Thoracic aorta endothelial cell (primary cell): ENCODE data around the gene LSR. TPM values are rescaled to one million over a fixed set of nuclear protein-coding genes. Genes with fewer than 3 reads are reported as not detected.

Source experiments
- total RNA-seq: library from RNA; depleted of rRNA; stranded (reverse); fragments of >200 nt; gene quantifications from 2 replicates; pipeline ENCODE4 v1.2.3, GENCODE V29; 2012

LSR gene, protein sequence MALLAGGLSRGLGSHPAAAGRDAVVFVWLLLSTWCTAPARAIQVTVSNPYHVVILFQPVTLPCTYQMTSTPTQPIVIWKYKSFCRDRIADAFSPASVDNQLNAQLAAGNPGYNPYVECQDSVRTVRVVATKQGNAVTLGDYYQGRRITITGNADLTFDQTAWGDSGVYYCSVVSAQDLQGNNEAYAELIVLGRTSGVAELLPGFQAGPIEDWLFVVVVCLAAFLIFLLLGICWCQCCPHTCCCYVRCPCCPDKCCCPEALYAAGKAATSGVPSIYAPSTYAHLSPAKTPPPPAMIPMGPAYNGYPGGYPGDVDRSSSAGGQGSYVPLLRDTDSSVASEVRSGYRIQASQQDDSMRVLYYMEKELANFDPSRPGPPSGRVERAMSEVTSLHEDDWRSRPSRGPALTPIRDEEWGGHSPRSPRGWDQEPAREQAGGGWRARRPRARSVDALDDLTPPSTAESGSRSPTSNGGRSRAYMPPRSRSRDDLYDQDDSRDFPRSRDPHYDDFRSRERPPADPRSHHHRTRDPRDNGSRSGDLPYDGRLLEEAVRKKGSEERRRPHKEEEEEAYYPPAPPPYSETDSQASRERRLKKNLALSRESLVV
- total RNA-seq = 0.27 and 0.36 TPM in 2 replicates

DNA sequence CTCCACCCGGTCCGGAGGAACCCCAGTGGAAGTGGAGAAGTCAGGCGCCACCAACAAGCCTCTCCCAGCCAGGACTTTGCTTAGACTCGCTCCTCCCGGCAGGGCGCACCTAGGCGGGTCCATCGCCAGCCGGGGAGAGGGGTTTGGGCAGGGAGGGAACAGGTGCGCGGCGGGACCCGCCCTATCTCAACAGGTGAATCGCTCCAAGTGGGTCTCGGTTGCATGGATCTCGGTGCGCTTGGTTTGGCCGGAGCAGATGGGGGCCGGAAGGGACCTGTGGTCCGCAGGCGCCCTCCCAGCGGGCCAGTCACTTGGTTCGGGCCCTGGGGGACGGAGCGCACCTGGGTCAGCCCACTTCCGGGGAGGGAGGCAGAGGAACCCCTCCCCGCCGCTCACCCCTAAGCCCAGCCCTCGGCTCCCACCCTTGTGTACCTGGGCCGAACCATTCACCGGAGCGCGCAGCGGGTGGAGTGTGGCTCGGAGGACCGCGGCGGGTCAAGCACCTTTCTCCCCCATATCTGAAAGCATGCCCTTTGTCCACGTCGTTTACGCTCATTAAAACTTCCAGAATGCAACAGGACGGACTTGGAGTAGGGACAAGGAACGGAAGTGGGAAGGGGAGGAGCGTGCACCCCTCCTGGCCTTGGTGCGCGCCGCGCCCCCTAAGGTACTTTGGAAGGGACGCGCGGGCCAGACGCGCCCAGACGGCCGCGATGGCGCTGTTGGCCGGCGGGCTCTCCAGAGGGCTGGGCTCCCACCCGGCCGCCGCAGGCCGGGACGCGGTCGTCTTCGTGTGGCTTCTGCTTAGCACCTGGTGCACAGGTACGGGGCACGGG lies at the start of gene LSR:
Gene LSR (plus strand): TSS at position 693 of the 836 bp plus-strand sequence. CDS start 21 bp downstream, at position 714.

DNA sequence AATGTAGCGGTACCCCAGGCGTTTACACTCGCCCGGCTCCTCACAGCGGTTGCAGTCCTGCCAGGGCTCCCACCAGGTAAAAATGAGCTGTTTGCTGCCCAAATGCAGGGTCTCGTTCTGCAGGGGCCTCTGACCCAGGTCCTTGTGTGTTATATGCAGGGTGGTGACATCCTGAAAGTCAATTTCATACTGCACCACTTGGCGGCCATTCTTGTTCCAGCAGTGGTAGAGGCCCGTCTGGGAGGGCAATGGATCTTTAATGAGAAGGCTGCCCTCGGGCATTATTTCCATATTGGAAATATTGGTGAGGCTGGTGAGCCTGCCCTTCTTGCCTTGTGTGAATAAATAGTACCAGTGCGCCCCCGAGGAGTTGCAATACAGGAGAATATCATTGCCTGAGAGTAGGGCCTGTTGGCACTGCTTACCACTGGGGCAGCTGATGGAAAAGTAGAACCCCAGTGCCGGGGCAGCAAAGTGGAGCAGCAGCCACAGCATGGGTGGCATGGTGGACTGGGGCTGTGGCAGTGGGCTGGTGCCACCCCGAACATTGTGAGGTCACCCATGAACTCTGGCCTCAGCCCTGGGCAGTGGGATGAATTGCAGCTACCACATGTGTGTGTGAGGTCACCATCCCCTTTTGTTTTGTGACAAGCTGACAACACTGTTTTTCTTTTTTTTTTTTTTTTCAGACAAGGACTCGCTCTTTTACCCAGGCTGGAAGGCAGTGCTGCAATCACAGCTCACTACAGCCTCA lies 20.4 kb upstream of the LSR start, which contains the start of gene FAM187B:
Gene FAM187B (minus strand): TSS at position 563 of the 754 bp plus-strand sequence. CDS start 59 bp downstream, at position 504.

DNA sequence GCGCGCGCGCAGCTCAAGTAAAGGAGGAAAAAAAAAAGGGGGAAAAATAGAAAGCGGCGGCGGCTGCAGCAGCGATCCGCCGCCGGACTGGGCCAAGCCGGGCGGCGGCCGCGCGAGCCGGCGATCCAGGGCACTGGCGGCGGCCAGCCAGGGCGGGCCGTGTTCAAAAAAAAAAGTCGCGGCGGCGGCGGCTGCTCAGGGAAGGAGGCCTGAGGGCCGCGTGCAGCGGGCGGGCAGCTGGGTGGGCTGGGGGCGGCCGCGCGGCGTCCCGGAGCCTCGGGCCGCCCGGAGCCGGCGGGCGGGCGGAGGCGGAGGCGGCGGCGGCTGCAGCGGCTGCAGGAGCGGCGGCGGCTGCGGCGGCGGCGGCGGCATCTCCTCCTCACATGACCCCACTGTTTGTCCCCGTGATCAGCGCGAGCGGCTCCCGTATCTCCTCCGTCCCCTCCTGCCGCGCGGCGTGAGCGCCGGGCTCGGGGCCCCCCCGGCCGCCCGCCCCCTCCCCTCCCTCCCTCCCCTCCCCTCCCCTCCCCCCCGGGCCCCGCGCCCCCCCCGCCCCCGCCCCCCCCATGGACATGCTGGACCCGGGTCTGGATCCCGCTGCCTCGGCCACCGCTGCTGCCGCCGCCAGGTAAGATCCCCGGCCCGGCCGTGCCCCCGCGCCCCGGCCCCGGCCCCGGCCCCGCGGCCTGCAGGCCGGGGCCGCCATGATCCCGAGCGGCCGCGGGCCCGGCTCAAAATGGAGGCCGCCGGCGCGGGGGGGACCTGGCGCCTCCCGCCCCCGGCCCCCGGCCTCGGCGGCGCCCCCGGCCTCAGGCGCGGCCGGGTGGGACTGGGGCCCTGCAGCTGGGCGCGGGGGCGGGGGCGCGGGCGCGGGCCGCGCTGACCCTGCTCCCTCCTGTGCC lies 20.0 kb downstream of the LSR start, which contains the start of gene USF2:
Gene USF2 (plus strand): TSS at position 427 of the 902 bp plus-strand sequence. CDS start 140 bp downstream, at position 567.

DNA sequence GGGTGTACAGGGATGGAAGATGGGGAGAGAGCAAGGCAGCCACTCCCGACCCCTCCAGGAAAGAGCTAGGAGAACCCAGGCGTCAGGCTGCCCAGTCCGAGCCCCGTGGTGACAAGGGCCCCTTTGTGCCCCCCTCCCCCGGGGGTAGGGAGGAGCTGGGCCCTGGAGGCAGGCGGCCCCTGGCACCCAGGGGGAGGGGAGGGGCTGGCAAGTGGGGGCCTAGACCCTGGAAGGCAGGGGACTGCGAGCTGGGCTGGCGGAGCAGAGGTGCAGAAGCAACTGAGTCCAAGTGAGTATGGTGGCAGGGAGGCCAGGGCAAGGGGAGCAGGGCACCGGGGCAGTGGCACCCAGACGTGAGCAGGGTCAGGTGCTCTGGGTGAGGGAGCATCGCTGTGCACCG lies 43.1 kb downstream of the LSR start, which contains the start of gene MAG:
Gene MAG (plus strand): TSS at position 246 of the 400 bp plus-strand sequence. CDS start 3,248 bp downstream, outside the sequence.

Other genes with a start within 250 kb of the LSR start
- 61.4 and 71.5 TPM in 2 replicates for gene GRAMD1A, start 248.7 kb upstream of the LSR start, total RNA-seq
- gene SCN1B, start 218.5 kb upstream of the LSR start, total RNA-seq = 10.6 and 11.6 TPM in 2 replicates
- 0.13 TPM in 1 of 2 replicates, not detected in the other for gene HPN, start 207.3 kb upstream of the LSR start, total RNA-seq
- not detected in 2 replicates for gene FXYD3, start 133.2 kb upstream of the LSR start, total RNA-seq
- not detected in 2 replicates for gene LGI4, start 113.9 kb upstream of the LSR start, total RNA-seq
- gene FXYD1, start 110.2 kb upstream of the LSR start, total RNA-seq = not detected in 2 replicates
- gene FXYD7, start 105.7 kb upstream of the LSR start, total RNA-seq = not detected in 2 replicates
- gene FXYD5, start 94.3 kb upstream of the LSR start, total RNA-seq = 51.3 and 72.5 TPM in 2 replicates
- not detected in 2 replicates for gene FAM187B, start 20.3 kb upstream of the LSR start, total RNA-seq
- gene USF2, start 20.0 kb downstream of the LSR start, total RNA-seq = 41.4 and 46.5 TPM in 2 replicates
- gene HAMP, start 33.5 kb downstream of the LSR start, total RNA-seq = not detected in 2 replicates
- gene MAG, start 43.2 kb downstream of the LSR start, total RNA-seq = 0.27 TPM in 1 of 2 replicates, not detected in the other
- 1.1 TPM in 1 of 2 replicates, not detected in the other for gene CD22, start 80.2 kb downstream of the LSR start, total RNA-seq
- not detected in 2 replicates for gene FFAR1, start 98.9 kb downstream of the LSR start, total RNA-seq
- not detected in 2 replicates for gene FFAR3, start 109.5 kb downstream of the LSR start, total RNA-seq
- not detected in 2 replicates for gene GPR42, start 122.1 kb downstream of the LSR start, total RNA-seq
- not detected in 2 replicates for gene FFAR2, start 199.3 kb downstream of the LSR start, total RNA-seq
- gene KRTDAP, start 241.5 kb downstream of the LSR start, total RNA-seq = not detected in 2 replicates